ENCODE results near the gene TLR2. TPM values are rescaled to one million over a fixed set of nuclear protein-coding genes. Genes with fewer than 3 reads are reported as not detected.

TLR2 gene
- total RNA-seq, 1 experiment from 2014 or later: 7.1 TPM

DNA sequence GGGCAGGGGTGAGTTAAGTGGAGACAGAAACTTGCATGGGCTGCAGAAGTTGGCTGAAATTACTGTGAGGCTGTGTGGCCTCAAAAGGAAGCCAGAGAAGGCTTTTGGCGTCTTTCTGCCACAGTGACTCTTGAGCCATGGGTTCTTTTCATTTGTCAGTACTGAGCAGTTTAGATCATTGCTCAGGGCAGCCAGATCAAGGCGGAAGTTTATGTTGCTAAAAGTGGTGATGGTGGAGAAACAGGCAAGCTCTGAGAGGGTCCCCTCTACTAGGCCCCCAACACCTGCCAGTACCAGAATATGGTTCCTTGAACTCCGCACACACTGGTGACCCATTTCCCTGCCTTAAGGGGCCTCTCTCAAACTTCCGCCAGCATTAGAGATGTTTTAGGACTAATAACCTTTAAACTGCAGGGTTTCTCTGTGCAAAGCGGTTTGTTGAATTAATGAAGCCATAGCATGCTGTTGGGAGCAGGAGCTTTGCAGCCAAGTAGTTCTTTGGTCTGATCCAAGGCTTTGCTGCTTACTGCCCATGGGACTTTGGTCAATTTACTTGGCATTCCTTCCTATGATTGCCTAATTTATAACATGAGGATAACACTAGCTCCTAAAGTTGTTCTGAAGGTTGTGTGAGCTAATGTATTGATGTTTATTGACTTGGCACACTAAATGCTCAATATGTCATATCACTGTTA is 41.2 kb downstream of the TLR2 start:
- intact Hi-C loops (cut with micrococcal nuclease): no loop called here
- H3K27me3 ChIP-seq (ENCODE audit: low read length): no peaks in the 10 kb centered on the region
- H3K4me1 ChIP-seq (ENCODE audit: insufficient read depth, low read length): no peaks in the 10 kb centered on the region
- ATAC-seq (no peak), DNase-seq (no peak)
- H4K20me1 ChIP-seq (ENCODE audit: low read length): no peaks in the 10 kb centered on the region
- H3K79me2 ChIP-seq (ENCODE audit: low read length): no peaks in the 10 kb centered on the region
- TF ChIP-seq EZH2 (IDR thresholded peaks at IDR 0.05; ENCODE audit: low read length, unreplicated experiment) (no peak), CTCF (conservative IDR thresholded peaks at IDR 0.05; ENCODE audit: low read depth, low read length) (no peak), EZH2phosphoT487 (IDR thresholded peaks at IDR 0.05; ENCODE audit: borderline replicate concordance, low read length) (no peak)
- no TSS peak for BruUV-seq (replicated peaks)
- H3K36me3 ChIP-seq (ENCODE audit: low read depth, low read length): no peaks in the 10 kb centered on the region
- H2AFZ ChIP-seq (ENCODE audit: low read length): no peak overlapping the region
- H3K9me2 ChIP-seq (replicated peaks; ENCODE audit: low read length): no peaks in the 10 kb centered on the region
- H3K9ac ChIP-seq (ENCODE audit: low read length): no peak overlapping the region
- H3F3A ChIP-seq (ENCODE audit: low read length, unreplicated experiment): no peaks in the 10 kb centered on the region
- no peaks in the 10 kb centered on the region for H3K9me3 ChIP-seq (ENCODE audit: low read length)
- H3K27ac ChIP-seq (ENCODE audit: low read length): no peak overlapping the region
- ChIA-PET POLR2A (ENCODE audit: unreplicated experiment) (interaction anchor here (0.7 kb wide), 1 partner anchor 603 kb away, joined by 4 read pairs; no protein-coding TSS in a partner anchor), CTCF (no interaction called here)
- no peak overlapping the region for H3K4me3 ChIP-seq (ENCODE audit: low read length)
- no peak overlapping the region for H3K4me2 ChIP-seq (ENCODE audit: low read length)

GRCh38 chr4:153725831-153726154 is 41.7 kb downstream of the TLR2 start:
- H3K4me2 ChIP-seq (ENCODE audit: low read length): no peak overlapping the region
- no peak overlapping the region for H3K27ac ChIP-seq (ENCODE audit: low read length)
- TF ChIP-seq EZH2phosphoT487 (IDR thresholded peaks at IDR 0.05; ENCODE audit: borderline replicate concordance, low read length) (no peak), EZH2 (IDR thresholded peaks at IDR 0.05; ENCODE audit: low read length, unreplicated experiment) (no peak), CTCF (conservative IDR thresholded peaks at IDR 0.05; ENCODE audit: low read depth, low read length) (no peak)
- H3F3A ChIP-seq (ENCODE audit: low read length, unreplicated experiment): no peaks in the 10 kb centered on the region
- no peaks in the 10 kb centered on the region for H3K79me2 ChIP-seq (ENCODE audit: low read length)
- POLR2A ChIA-PET (ENCODE audit: unreplicated experiment): no interaction called here
- no peaks in the 10 kb centered on the region for H3K27me3 ChIP-seq (ENCODE audit: low read length)
- BruUV-seq (replicated peaks): no TSS peak
- H4K20me1 ChIP-seq (ENCODE audit: low read length): no peaks in the 10 kb centered on the region
- H3K9me3 ChIP-seq (ENCODE audit: low read length): no peaks in the 10 kb centered on the region
- intact Hi-C loops (cut with micrococcal nuclease): no loop called here
- no peak overlapping the region for H3K9ac ChIP-seq (ENCODE audit: low read length)
- H3K36me3 ChIP-seq (ENCODE audit: low read depth, low read length): no peaks in the 10 kb centered on the region
- CTCF ChIA-PET: no interaction called here
- no peak overlapping the region for H2AFZ ChIP-seq (ENCODE audit: low read length)
- ATAC-seq (no peak), DNase-seq (no peak)
- no peaks in the 10 kb centered on the region for H3K4me1 ChIP-seq (ENCODE audit: insufficient read depth, low read length)
- no peaks in the 10 kb centered on the region for H3K9me2 ChIP-seq (replicated peaks; ENCODE audit: low read length)
- no peak overlapping the region for H3K4me3 ChIP-seq (ENCODE audit: low read length)

DNA sequence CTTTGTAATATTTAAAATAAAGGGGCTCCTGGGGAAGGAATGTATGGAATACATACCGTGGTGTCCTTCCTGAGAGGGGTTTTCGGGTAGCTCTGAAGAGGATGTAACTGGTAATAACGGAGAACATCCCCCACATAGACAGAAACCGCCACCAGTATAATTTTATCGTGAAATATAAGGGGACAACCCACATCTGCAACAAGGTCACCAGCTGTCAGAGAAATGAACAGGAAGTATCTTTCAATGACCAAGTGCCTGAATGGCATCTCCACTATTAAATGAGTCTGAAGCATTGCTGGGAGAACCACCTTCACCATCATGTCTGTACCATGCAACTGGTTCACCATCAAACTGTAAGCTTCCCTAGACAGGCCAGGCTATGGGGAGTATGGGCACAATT is 44.1 kb downstream of the TLR2 start:
- Histone ChIP-seq H3K79me2 (ENCODE audit: low read length) (no peaks in the 10 kb centered on the region), H4K20me1 (ENCODE audit: low read length) (no peaks in the 10 kb centered on the region), H3K4me1 (ENCODE audit: insufficient read depth, low read length) (no peaks in the 10 kb centered on the region), H3K9me2 (replicated peaks; ENCODE audit: low read length) (no peaks in the 10 kb centered on the region), H3K9me3 (ENCODE audit: low read length) (no peaks in the 10 kb centered on the region), H3K4me3 (ENCODE audit: low read length) (no peak overlapping the region), H3K4me2 (ENCODE audit: low read length) (no peak overlapping the region), H2AFZ (ENCODE audit: low read length) (no peak overlapping the region), H3K36me3 (ENCODE audit: low read depth, low read length) (no peaks in the 10 kb centered on the region), H3F3A (ENCODE audit: low read length, unreplicated experiment) (no peaks in the 10 kb centered on the region), H3K9ac (ENCODE audit: low read length) (no peak overlapping the region), H3K27me3 (ENCODE audit: low read length) (no peaks in the 10 kb centered on the region), H3K27ac (ENCODE audit: low read length) (no peak overlapping the region)
- ChIA-PET CTCF (no interaction called here), POLR2A (ENCODE audit: unreplicated experiment) (no interaction called here)
- no peak for DNase-seq
- BruUV-seq (replicated peaks): no TSS peak
- TF ChIP-seq CTCF (conservative IDR thresholded peaks at IDR 0.05; ENCODE audit: low read depth, low read length) (no peak), EZH2phosphoT487 (IDR thresholded peaks at IDR 0.05; ENCODE audit: borderline replicate concordance, low read length) (no peak), EZH2 (IDR thresholded peaks at IDR 0.05; ENCODE audit: low read length, unreplicated experiment) (no peak)
- intact Hi-C loops (cut with micrococcal nuclease): no loop called here
- ATAC-seq: no peak
